ENCODE results near the gene NUCKS1. TPM values are rescaled to one million over a fixed set of nuclear protein-coding genes. Genes with fewer than 3 reads are reported as not detected.

Gene NUCKS1
- total and polyA plus RNA-seq, 2 of the 13 experiments (the other 11 are each of a cell fraction or from before 2014, with no cell fraction given) = 35.5 to 117 TPM

DNA sequence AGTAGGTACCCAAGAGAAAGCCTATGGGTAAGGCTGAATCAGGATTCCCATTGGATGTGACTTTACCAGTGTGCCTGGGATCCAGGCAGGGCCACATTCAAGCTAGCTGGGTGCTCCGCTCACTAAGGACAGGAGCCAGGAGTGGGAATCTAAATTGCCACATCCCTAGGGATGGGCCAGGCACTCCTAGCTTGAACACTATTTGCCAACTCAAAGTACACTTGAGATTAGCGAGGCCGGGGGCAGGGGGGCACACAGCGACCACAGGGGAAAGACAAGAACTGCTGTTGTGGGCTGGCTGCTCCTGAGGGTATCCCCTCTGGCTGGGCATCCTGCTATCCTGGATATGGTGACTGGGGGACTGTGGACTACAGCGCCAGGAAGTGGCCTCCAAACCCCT is 74.0 kb downstream of the NUCKS1 start (continued):
- peak in 1 of 2 experiments; percentile 60; a peak in 1 of 4 replicates for TF ChIP-seq REST (IDR thresholded peaks at IDR 0.05; ENCODE audit: borderline replicate concordance in 1 of 2, low read depth in 1 of 2, low read length in 2 of 2)
- TF ChIP-seq FOXA1 (IDR thresholded peaks at IDR 0.05) = no peak
- TF ChIP-seq FOXA1 (CRISPR knock-in tag; IDR thresholded peaks at IDR 0.05) = peak; percentile 52; the same call in 1 of the 2 replicates
- TF ChIP-seq ZNF558 (CRISPR knock-in tag; IDR thresholded peaks at IDR 0.05; ENCODE audit: borderline replicate concordance) = peak; percentile 40; the same call in 1 of the 2 replicates
- 0 out of 2 replicates have a peak, but pooled peaks have one; percentile 3 for TF ChIP-seq SSRP1 (CRISPR knock-in tag; IDR thresholded peaks at IDR 0.05)
- 0 out of 2 replicates have a peak, but pooled peaks have one; percentile 65 for TF ChIP-seq ZNF431 (CRISPR knock-in tag; IDR thresholded peaks at IDR 0.05; ENCODE audit: borderline replicate concordance, low read depth)
- TF ChIP-seq POLR2A (IDR thresholded peaks at IDR 0.05; ENCODE audit: insufficient read depth in 1 of 2, low read depth in 2 of 2, low read length in 2 of 2) = peak in 1 of 2 experiments; percentile 13; a peak in 1 of 4 replicates
- TF ChIP-seq, protein P1, sequence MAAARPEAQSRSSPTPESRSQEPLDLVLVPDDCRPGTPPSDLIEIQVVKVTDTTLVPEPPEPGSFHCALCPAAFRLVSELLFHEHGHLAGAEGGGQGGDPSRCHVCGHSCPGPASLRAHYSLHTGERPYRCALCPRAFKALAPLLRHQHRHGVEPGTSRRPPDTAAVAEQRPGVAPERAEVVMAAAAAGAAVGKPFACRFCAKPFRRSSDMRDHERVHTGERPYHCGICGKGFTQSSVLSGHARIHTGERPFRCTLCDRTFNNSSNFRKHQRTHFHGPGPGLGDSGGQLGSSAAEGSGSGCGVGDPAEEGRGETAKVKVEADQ (CRISPR knock-in tag; IDR thresholded peaks at IDR 0.05; ENCODE audit: borderline replicate concordance) = no peak
- peak; percentile 64; the same call in 1 of the 2 replicates for TF ChIP-seq ZNF281 (CRISPR knock-in tag; IDR thresholded peaks at IDR 0.05; ENCODE audit: borderline replicate concordance)
- 0 out of 2 replicates have a peak, but pooled peaks have one; percentile 19 for TF ChIP-seq ZBTB38 (CRISPR knock-in tag; IDR thresholded peaks at IDR 0.05)
- TF ChIP-seq, protein P2, sequence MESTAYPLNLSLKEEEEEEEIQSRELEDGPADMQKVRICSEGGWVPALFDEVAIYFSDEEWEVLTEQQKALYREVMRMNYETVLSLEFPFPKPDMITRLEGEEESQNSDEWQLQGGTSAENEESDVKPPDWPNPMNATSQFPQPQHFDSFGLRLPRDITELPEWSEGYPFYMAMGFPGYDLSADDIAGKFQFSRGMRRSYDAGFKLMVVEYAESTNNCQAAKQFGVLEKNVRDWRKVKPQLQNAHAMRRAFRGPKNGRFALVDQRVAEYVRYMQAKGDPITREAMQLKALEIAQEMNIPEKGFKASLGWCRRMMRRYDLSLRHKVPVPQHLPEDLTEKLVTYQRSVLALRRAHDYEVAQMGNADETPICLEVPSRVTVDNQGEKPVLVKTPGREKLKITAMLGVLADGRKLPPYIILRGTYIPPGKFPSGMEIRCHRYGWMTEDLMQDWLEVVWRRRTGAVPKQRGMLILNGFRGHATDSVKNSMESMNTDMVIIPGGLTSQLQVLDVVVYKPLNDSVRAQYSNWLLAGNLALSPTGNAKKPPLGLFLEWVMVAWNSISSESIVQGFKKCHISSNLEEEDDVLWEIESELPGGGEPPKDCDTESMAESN (CRISPR knock-in tag; conservative IDR thresholded peaks at IDR 0.05) = peak; percentile 61; the same call in 1 of the 2 replicates
- no peak for TF ChIP-seq ZSCAN9 (CRISPR knock-in tag; IDR thresholded peaks at IDR 0.05; ENCODE audit: borderline replicate concordance)
- no peak for TF ChIP-seq NONO (IDR thresholded peaks at IDR 0.05)
- peak; percentile 82 for TF ChIP-seq NONO (CRISPR knock-in tag; conservative IDR thresholded peaks at IDR 0.05)
- 0 out of 2 replicates have a peak, but pooled peaks have one; percentile 37 for TF ChIP-seq SOX13 (IDR thresholded peaks at IDR 0.05)
- peak in 1 of 2 experiments; percentile 66; a peak in 2 of 4 replicates for TF ChIP-seq SOX13 (CRISPR knock-in tag; conservative IDR thresholded peaks at IDR 0.05 in 1 of 2, IDR thresholded peaks at IDR 0.05 in 1 of 2)
- TF ChIP-seq ZFP36 (IDR thresholded peaks at IDR 0.05; ENCODE audit: borderline replicate concordance, low read depth, low read length, partially characterized antibody) = no peak
- TF ChIP-seq ZNF879 (CRISPR knock-in tag; IDR thresholded peaks at IDR 0.05) = no peak
- peak; percentile 96 for TF ChIP-seq HNF4A (CRISPR knock-in tag; IDR thresholded peaks at IDR 0.05)
- TF ChIP-seq ISL2 (CRISPR knock-in tag; IDR thresholded peaks at IDR 0.05) = peak; percentile 73
- peak; percentile 74; the same call in 1 of the 2 replicates for TF ChIP-seq HDAC1 (CRISPR knock-in tag; IDR thresholded peaks at IDR 0.05)
- peak; percentile 47; the same call in 1 of the 2 replicates for TF ChIP-seq ETV5 (CRISPR knock-in tag; IDR thresholded peaks at IDR 0.05; ENCODE audit: borderline replicate concordance)

All from HepG2 (cell line).